Hepatocyte (in vitro differentiated cells): Measurements from ENCODE around the gene IPP.

ENCODE experiments used
- EZH2 ChIP-seq: fragments of 200-600 bp; sonication (generic); IDR thresholded peaks from 2 replicates; pipeline ENCODE4 v1.6.1; 2016; ENCODE audit warnings: antibody characterized with exemption, mild to moderate bottlenecking, borderline replicate concordance
- EZH2phosphoT487 ChIP-seq: fragments of 200-600 bp; sonication (generic); IDR thresholded peaks from one replicate; pipeline ENCODE4 v1.6.1; 2018; ENCODE audit warnings: antibody characterized with exemption, mild to moderate bottlenecking, low read depth, moderate library complexity; ENCODE audit not compliant: unreplicated experiment, severe bottlenecking
- TF ChIP-seq, protein P1 (sequence below): fragments of 200-600 bp; sonication (generic); IDR thresholded peaks from 2 replicates; pipeline ENCODE4 v1.5.1; 2016; ENCODE audit warnings: antibody characterized with exemption, mild to moderate bottlenecking; ENCODE audit not compliant: poor library complexity

DNA sequence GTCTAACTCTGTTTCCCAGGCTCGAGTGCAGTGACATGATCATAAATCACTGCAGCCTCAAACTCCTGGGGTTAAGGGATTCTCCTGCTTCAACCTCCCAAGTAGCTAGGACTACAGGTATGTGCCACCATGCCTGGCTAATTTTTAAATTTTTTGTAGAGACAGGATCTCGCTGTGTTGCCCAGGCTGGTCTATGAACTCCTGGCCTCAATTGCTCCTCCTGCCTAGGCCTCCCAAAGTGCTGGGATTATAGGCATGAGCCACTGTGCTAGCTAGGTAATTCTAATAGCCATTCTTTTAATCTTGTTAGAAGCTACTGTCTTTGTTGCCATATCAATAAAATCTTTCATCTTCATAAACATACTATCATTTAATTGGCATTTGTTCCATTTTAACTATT is 39.1 kb upstream of the IPP start:
- TF ChIP-seq, protein P1, sequence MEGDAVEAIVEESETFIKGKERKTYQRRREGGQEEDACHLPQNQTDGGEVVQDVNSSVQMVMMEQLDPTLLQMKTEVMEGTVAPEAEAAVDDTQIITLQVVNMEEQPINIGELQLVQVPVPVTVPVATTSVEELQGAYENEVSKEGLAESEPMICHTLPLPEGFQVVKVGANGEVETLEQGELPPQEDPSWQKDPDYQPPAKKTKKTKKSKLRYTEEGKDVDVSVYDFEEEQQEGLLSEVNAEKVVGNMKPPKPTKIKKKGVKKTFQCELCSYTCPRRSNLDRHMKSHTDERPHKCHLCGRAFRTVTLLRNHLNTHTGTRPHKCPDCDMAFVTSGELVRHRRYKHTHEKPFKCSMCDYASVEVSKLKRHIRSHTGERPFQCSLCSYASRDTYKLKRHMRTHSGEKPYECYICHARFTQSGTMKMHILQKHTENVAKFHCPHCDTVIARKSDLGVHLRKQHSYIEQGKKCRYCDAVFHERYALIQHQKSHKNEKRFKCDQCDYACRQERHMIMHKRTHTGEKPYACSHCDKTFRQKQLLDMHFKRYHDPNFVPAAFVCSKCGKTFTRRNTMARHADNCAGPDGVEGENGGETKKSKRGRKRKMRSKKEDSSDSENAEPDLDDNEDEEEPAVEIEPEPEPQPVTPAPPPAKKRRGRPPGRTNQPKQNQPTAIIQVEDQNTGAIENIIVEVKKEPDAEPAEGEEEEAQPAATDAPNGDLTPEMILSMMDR: no peak
- no peak for TF ChIP-seq EZH2
- TF ChIP-seq EZH2phosphoT487: no peak
